ENCODE measurements around the gene ATG4C. TPM values are rescaled to one million over a fixed set of nuclear protein-coding genes. Genes with fewer than 3 reads are reported as not detected.

The ATG4C gene
- total and polyA plus RNA-seq, 2 donors (not counting 3 experiments of a cell fraction or from before 2014, with no cell fraction given), result 2.8 to 11.8 TPM

DNA sequence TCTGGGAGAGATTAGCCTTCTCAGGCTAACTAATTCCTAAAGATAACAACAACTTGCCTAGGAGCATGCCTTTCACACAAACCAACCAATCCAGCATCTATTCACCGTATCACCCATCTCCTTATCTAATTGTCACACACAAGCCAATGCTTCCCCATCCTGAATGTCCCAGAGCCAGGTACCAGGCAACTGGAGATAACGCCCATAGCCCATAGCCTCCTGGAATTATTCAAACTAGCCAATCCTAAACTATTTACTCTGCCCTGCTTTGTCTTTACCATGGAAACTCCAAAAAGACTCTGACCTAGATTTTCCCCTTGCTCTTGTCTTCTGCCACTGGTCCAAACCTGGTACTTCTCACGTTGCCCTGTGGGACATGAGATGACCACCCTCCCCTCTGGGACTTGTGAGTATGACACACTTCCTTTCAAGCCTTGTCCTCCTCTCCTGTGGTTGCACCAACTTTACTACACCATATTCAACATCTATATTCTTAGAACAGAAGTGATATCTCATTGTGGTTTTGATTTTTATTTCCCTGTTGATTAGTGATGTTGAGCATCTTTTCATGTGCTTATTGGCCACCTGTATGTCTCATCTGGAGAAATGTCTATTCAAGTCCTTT lies 8.8 kb upstream of the ATG4C start:
- H4K20me1 ChIP-seq (replicated peaks; ENCODE audit: control insufficient read depth, extremely low read depth, insufficient read depth, low read length), result no peaks in the 10 kb centered on the region
- peaks cover 14 to 16% of the 10 kb centered on the region in 2 experiments for H3K27me3 ChIP-seq (ENCODE audit: control insufficient read depth in 2 of 2, insufficient read depth in 2 of 2, low read length in 2 of 2)
- no peak overlapping the region for H3K4me3 ChIP-seq (replicated peaks in 1 of 3; ENCODE audit: insufficient read depth in 1 of 3, low read depth in 1 of 3, low read length in 3 of 3)
- ChIA-PET POLR2A (no interaction called here), CTCF (no interaction called here)
- intact Hi-C loops (cut with micrococcal nuclease), result no loop called here
- no peaks in the 10 kb centered on the region for H3K36me3 ChIP-seq (ENCODE audit: control insufficient read depth in 2 of 2, extremely low read depth in 1 of 2, insufficient read depth in 2 of 2, low read length in 2 of 2)
- no peak overlapping the region for H3K9ac ChIP-seq (replicated peaks; ENCODE audit: extremely low read depth, insufficient read depth, low read length)
- no peaks in the 10 kb centered on the region for H3K4me1 ChIP-seq (ENCODE audit: control insufficient read depth, extremely low read depth, insufficient read depth, low read length)
- H3K27ac ChIP-seq (ENCODE audit: insufficient read depth, low read depth, low read length), result no peak overlapping the region
- no TSS peak for BruUV-seq (replicated peaks)
- FAIRE-seq (no peak), DNase-seq (ENCODE audit: low read depth, low spot score) (no peak)
- H3K9me1 ChIP-seq (replicated peaks; ENCODE audit: control insufficient read depth, extremely low read depth, insufficient read depth, low read length), result no peaks in the 10 kb centered on the region
- H2AFZ ChIP-seq (ENCODE audit: low read depth, low read length), result no peak overlapping the region
- dilution Hi-C loops (cut with MboI; ENCODE audit: extremely low pct_ligation_motif_present, low sequenced_read_pairs), result no loop called here
- TF ChIP-seq POLR2AphosphoS5 (IDR thresholded peaks at IDR 0.05; ENCODE audit: insufficient read depth, low read depth, low read length) (no peak), MYC (IDR thresholded peaks at IDR 0.05; ENCODE audit: low read depth, low read length) (no peak)
- TF ChIP-seq, protein P1, sequence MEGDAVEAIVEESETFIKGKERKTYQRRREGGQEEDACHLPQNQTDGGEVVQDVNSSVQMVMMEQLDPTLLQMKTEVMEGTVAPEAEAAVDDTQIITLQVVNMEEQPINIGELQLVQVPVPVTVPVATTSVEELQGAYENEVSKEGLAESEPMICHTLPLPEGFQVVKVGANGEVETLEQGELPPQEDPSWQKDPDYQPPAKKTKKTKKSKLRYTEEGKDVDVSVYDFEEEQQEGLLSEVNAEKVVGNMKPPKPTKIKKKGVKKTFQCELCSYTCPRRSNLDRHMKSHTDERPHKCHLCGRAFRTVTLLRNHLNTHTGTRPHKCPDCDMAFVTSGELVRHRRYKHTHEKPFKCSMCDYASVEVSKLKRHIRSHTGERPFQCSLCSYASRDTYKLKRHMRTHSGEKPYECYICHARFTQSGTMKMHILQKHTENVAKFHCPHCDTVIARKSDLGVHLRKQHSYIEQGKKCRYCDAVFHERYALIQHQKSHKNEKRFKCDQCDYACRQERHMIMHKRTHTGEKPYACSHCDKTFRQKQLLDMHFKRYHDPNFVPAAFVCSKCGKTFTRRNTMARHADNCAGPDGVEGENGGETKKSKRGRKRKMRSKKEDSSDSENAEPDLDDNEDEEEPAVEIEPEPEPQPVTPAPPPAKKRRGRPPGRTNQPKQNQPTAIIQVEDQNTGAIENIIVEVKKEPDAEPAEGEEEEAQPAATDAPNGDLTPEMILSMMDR (IDR thresholded peaks at IDR 0.05; ENCODE audit: extremely low read depth in 1 of 2, insufficient read depth in 1 of 2, low read depth in 1 of 2, low read length in 2 of 2), result no peak
- no peaks in the 10 kb centered on the region for H3K79me2 ChIP-seq (ENCODE audit: control insufficient read depth, insufficient read depth, low read length)
- H3K9me3 ChIP-seq (replicated peaks; ENCODE audit: control insufficient read depth, insufficient read depth, low read length), result no peaks in the 10 kb centered on the region
- no peak overlapping the region for H3K4me2 ChIP-seq (ENCODE audit: insufficient read depth, low read length)

DNA sequence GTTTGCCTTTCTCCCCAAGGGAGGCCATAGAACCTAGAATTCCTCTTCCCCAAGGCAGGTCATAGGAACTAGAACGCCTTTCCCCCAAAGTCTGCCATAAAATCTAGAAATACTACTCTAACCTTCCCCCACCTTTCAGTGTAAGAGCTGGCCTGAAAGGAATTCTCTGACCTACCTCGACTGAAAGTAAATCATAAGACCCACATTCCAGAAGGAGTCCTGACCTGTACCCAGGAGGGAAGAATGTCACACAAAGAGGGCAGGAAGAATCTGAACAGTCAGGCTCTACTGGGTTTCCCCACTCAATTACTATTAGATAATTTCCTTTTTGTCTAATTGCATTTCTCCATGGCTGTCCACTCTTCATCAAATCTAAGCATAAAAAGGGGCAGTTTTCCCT lies 5.7 kb upstream of the ATG4C start:
- no peak overlapping the region for H3K27ac ChIP-seq (ENCODE audit: insufficient read depth, low read depth, low read length)
- no peaks in the 10 kb centered on the region for H3K9me1 ChIP-seq (replicated peaks; ENCODE audit: control insufficient read depth, extremely low read depth, insufficient read depth, low read length)
- H3K4me3 ChIP-seq (replicated peaks in 1 of 3; ENCODE audit: insufficient read depth in 1 of 3, low read depth in 1 of 3, low read length in 3 of 3), result no peak overlapping the region
- BruUV-seq (replicated peaks), result no TSS peak
- intact Hi-C loops (cut with micrococcal nuclease), result no loop called here
- ChIA-PET CTCF (no interaction called here), POLR2A (no interaction called here)
- dilution Hi-C loops (cut with MboI; ENCODE audit: extremely low pct_ligation_motif_present, low sequenced_read_pairs), result no loop called here
- H2AFZ ChIP-seq (ENCODE audit: low read depth, low read length), result no peak overlapping the region
- no peaks in the 10 kb centered on the region for H3K79me2 ChIP-seq (ENCODE audit: control insufficient read depth, insufficient read depth, low read length)
- H3K36me3 ChIP-seq (ENCODE audit: control insufficient read depth in 2 of 2, extremely low read depth in 1 of 2, insufficient read depth in 2 of 2, low read length in 2 of 2), result no peaks in the 10 kb centered on the region
- H3K4me2 ChIP-seq (ENCODE audit: insufficient read depth, low read length), result no peak overlapping the region
- no peak for FAIRE-seq
- H3K9ac ChIP-seq (replicated peaks; ENCODE audit: extremely low read depth, insufficient read depth, low read length), result no peak overlapping the region
- no peak for DNase-seq (ENCODE audit: low read depth, low spot score)
- H3K9me3 ChIP-seq (replicated peaks; ENCODE audit: control insufficient read depth, insufficient read depth, low read length), result no peaks in the 10 kb centered on the region
- peaks cover 19 to 26% of the 10 kb centered on the region in 2 experiments for H3K27me3 ChIP-seq (ENCODE audit: control insufficient read depth in 2 of 2, insufficient read depth in 2 of 2, low read length in 2 of 2)
- H4K20me1 ChIP-seq (replicated peaks; ENCODE audit: control insufficient read depth, extremely low read depth, insufficient read depth, low read length), result no peaks in the 10 kb centered on the region
- TF ChIP-seq GATA2 (IDR thresholded peaks at IDR 0.05; ENCODE audit: insufficient read depth, insufficient read length, low read depth, low read length) (no peak), POLR2A (IDR thresholded peaks at IDR 0.05; ENCODE audit: low read depth, low read length) (no peak), JUN (IDR thresholded peaks at IDR 0.05; ENCODE audit: borderline replicate concordance, insufficient read depth, insufficient read length, low read depth) (no peak)
- TF ChIP-seq, protein P2, sequence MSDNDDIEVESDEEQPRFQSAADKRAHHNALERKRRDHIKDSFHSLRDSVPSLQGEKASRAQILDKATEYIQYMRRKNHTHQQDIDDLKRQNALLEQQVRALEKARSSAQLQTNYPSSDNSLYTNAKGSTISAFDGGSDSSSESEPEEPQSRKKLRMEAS (IDR thresholded peaks at IDR 0.05; ENCODE audit: insufficient read depth, insufficient read length), result no peak
- TF ChIP-seq, protein P1 (IDR thresholded peaks at IDR 0.05; ENCODE audit: extremely low read depth in 1 of 2, insufficient read depth in 1 of 2, low read depth in 1 of 2, low read length in 2 of 2), result no peak
- no peaks in the 10 kb centered on the region for H3K4me1 ChIP-seq (ENCODE audit: control insufficient read depth, extremely low read depth, insufficient read depth, low read length)
